Measurements from ENCODE around the gene FSTL4.

GRCh38 chr5:133644000-133644865 is 31.9 kb upstream of the FSTL4 start:
- TF ChIP-seq POLR2AphosphoS5 (IDR thresholded peaks at IDR 0.05; ENCODE audit: low read depth, low read length) = no peak
- TF ChIP-seq EP300 (IDR thresholded peaks at IDR 0.05; ENCODE audit: low read depth in 2 of 2, low read length in 2 of 2) = no peak
- no peak for TF ChIP-seq EP300 (CRISPR knock-in tag; IDR thresholded peaks at IDR 0.05; ENCODE audit: borderline replicate concordance)
- no peak for TF ChIP-seq MXI1 (IDR thresholded peaks at IDR 0.05; ENCODE audit: borderline replicate concordance, low read depth, low read length)
- no peak for TF ChIP-seq YEATS2 (CRISPR knock-in tag; IDR thresholded peaks at IDR 0.05; ENCODE audit: borderline replicate concordance)

Data from HepG2 (cell line).